Endothelial cell (in vitro differentiated cells): ENCODE results near the gene TRIM38. TPM values are rescaled to one million over a fixed set of nuclear protein-coding genes. Genes with fewer than 3 reads are reported as not detected.
"Not testable (repeated sequence)": the region's sequence is repeated elsewhere in the genome, so short reads cannot be mapped to it uniquely, and the experiment has no call there.

Experiments used
- DNase-seq: peaks from one replicate; pipeline ENCODE4 v3.0.0; 2021; ENCODE audit warnings: low spot score
- H3K27ac Mint-ChIP-seq: one replicate; pipeline ENCODE4 v1.8.0; 2021; ENCODE audit warnings: mixed read lengths, inconsistent platforms; ENCODE audit not compliant: unreplicated experiment
- H3K27me3 Mint-ChIP-seq: one replicate; pipeline ENCODE4 v1.8.0; 2021; ENCODE audit warnings: mild to moderate bottlenecking, moderate library complexity, mixed read lengths, inconsistent platforms; ENCODE audit not compliant: unreplicated experiment
- H3K36me3 Mint-ChIP-seq: one replicate; pipeline ENCODE4 v1.8.0; 2021; ENCODE audit warnings: mild to moderate bottlenecking, low read depth, mixed read lengths, inconsistent platforms; ENCODE audit not compliant: unreplicated experiment
- H3K4me1 Mint-ChIP-seq: one replicate; pipeline ENCODE4 v1.8.0; 2021; ENCODE audit warnings: mild to moderate bottlenecking, mixed read lengths, inconsistent platforms; ENCODE audit not compliant: unreplicated experiment
- H3K4me3 Mint-ChIP-seq: one replicate; pipeline ENCODE4 v1.8.0; 2021; ENCODE audit warnings: mild to moderate bottlenecking, mixed read lengths, inconsistent platforms; ENCODE audit not compliant: unreplicated experiment
- H3K9me3 Mint-ChIP-seq: one replicate; pipeline ENCODE4 v1.8.0; 2021; ENCODE audit warnings: mixed read lengths, inconsistent platforms; ENCODE audit not compliant: unreplicated experiment
- total RNA-seq: library from RNA; stranded (reverse); fragmentation: NEBNext Ultra II Directional; extraction: Animal tissue kit (Norgen Biotek cat#: 25700); gene quantifications from one replicate; pipeline ENCODE4 v1.2.1, GENCODE V29; 2021; ENCODE audit not compliant: unreplicated experiment
- TF ChIP-seq, protein P1 (sequence below): fragments of 200-600 bp; sonication (generic); IDR thresholded peaks from one replicate; pipeline ENCODE4 v1.5.0; 2021; ENCODE audit warnings: antibody characterized with exemption; ENCODE audit not compliant: unreplicated experiment

Gene TRIM38
- total RNA-seq, 1 donor from 2014 or later = 3.8 TPM

DNA sequence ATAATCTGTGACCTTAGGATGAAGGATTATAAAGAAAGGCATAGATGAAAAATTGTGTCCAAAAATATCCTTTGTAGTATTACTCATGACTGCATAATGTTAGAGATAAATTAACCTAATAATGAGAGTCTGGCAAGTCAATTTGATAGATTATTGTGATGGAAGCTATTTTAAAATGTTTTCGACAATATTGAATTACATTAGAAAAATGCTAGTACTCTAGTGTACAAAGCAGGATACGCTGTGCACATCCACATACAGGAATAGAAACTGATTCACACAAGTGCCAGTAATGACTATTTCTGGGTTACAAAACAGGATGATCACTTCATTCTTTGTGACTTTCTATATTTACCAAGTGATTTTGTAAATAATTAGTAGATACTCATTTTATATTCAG, 35.4 kb upstream of the TRIM38 start:
- H3K27me3 Mint-ChIP-seq = no peaks in the 10 kb centered on the region
- TF ChIP-seq, protein P1, sequence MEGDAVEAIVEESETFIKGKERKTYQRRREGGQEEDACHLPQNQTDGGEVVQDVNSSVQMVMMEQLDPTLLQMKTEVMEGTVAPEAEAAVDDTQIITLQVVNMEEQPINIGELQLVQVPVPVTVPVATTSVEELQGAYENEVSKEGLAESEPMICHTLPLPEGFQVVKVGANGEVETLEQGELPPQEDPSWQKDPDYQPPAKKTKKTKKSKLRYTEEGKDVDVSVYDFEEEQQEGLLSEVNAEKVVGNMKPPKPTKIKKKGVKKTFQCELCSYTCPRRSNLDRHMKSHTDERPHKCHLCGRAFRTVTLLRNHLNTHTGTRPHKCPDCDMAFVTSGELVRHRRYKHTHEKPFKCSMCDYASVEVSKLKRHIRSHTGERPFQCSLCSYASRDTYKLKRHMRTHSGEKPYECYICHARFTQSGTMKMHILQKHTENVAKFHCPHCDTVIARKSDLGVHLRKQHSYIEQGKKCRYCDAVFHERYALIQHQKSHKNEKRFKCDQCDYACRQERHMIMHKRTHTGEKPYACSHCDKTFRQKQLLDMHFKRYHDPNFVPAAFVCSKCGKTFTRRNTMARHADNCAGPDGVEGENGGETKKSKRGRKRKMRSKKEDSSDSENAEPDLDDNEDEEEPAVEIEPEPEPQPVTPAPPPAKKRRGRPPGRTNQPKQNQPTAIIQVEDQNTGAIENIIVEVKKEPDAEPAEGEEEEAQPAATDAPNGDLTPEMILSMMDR = no peak
- DNase-seq = no peak
- no peaks in the 10 kb centered on the region for H3K4me1 Mint-ChIP-seq
- H3K9me3 Mint-ChIP-seq = no peaks in the 10 kb centered on the region
- no peak overlapping the region for H3K27ac Mint-ChIP-seq
- no peaks in the 10 kb centered on the region for H3K36me3 Mint-ChIP-seq
- H3K4me3 Mint-ChIP-seq = no peak overlapping the region

DNA sequence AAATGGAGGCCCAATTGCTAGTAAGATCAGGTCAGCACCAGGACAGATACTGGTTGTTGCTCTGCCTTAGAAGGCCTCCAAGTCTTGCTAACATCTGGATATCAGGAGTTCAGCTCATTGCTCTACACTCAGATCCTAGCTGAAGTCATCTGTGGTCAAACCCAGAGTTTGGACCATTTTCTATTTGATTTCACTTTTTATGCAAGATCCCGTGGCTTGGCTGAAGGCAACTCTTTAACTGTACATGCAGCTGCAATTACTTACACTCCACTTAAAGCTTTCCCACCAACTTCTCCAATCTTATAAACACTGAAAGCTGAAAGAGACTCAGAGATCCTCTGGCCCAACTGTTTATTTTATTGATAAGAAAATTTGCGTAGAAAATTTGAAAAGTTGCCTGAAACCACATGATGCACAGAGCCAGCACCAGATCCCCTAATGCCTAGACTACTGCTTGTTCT, 34.8 kb upstream of the TRIM38 start:
- Mint-ChIP-seq H3K9me3 (no peaks in the 10 kb centered on the region), H3K36me3 (no peaks in the 10 kb centered on the region), H3K27me3 (no peaks in the 10 kb centered on the region), H3K4me1 (no peaks in the 10 kb centered on the region), H3K27ac (no peak overlapping the region), H3K4me3 (no peak overlapping the region)
- DNase-seq = no peak
- TF ChIP-seq, protein P1 = no peak

DNA sequence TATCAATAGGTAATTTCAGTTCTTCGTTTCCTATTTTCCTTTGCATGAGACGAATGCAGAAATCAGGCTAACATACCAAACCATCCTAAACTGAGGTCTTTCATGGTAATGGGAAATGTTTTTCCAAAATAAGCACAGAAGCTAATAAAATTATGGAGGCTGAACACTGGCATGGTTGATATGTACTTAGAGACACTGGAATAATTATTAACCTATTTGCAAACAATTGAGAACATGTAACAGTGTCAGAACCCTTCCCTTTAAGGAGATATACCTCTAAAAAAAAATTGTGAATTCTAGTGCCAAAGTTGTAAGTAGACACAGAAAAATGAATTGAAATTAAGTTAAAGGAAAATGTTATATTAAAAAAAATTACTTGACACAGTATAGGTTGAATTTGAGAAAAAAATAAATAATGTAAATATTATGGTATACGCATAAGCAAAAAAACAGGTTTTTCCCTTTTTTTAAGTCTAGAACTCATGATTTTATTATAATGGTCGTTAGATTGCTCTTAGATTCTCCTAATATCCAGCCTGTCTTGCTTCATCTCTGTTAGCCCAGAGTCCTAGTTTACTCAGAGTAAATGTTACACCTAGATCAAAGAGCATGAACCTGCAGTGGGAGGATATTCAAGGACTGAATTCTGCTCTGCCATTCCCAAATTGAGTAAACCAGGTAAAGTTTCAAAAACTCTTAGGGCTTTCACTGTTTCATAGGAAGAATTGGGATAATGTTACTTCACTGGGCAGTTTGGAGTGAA, 33.9 kb upstream of the TRIM38 start:
- H3K27me3 Mint-ChIP-seq = no peaks in the 10 kb centered on the region
- H3K9me3 Mint-ChIP-seq = no peaks in the 10 kb centered on the region
- no peak overlapping the region for H3K27ac Mint-ChIP-seq
- DNase-seq = no peak
- no peak overlapping the region for H3K4me3 Mint-ChIP-seq
- H3K4me1 Mint-ChIP-seq = no peaks in the 10 kb centered on the region
- TF ChIP-seq, protein P1 = no peak
- no peaks in the 10 kb centered on the region for H3K36me3 Mint-ChIP-seq

DNA sequence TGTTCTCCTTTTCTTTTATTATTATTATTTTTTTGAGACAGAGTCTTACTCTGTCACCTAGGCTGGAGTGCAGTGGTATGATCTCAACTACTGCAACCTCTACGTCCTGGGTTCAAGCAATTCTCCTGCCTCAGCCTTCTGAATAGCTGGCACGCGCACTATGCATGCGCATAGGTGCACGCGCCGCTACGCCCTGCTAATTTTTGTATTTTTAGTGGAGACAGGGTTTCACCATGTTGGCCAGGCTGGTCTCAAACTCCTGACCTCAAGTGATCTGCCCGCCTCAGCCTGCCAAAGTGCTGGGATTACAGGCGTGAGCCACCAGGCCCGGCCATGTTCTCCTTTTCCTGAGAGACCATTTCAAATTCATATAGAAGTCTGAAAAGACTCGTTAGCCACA, 32.8 kb upstream of the TRIM38 start:
- not testable (repeated sequence) for H3K36me3 Mint-ChIP-seq, H3K4me3 Mint-ChIP-seq, DNase-seq, H3K27me3 Mint-ChIP-seq, H3K4me1 Mint-ChIP-seq, H3K27ac Mint-ChIP-seq, H3K9me3 Mint-ChIP-seq

DNA sequence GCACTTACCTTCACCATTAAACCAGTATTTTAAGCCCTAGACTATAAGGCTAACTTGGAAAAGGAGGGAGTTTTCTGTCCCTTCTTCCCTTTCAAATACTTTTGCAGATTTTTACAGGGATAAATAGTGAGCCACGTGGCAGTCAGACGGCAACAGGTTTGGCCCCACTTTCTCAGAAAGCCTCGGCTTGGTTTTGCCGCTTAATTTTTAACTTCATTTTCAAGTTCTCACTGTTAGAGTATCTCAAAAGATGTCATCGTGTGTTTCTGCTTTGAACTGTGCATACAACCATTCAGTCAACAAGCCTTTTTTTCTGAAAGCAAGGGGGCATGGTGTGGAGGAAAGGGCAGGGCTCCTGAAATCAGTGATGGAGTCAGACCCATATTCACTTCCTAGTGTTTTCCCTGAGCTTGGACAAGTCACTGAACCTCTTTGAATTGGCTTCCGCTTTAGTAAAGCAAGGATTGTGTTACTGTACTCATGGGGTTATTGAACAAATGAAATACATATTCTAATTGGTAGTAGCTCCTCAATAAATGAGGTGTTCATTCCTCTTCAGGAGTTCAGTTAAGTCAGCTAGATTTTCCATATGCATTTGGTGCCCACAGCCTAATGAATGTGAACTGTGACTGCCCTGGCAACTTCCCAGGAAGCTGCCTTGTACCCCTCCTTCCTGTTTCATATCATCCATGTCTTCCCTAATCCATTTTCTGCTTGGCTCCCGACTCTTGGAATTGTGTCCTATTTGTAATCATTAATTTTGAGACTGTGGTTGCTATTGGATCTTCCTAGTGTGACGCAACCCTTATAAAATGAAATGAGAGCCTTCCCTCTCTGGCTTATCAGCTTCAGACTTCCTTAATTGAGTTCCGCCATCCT, 31.8 kb upstream of the TRIM38 start, which contains the start of gene SLC17A2:
SLC17A2 (minus strand) TSS at position 160 of the 879 bp plus-strand sequence. CDS start 4,895 bp downstream, outside the sequence.
- Mint-ChIP-seq H3K27ac (no peak within 1 kb of the TSS), H3K4me3 (no peak within 1 kb of the TSS), H3K4me1 (no peaks in the 10 kb centered on the region), H3K27me3 (no peaks in the 10 kb centered on the region), H3K9me3 (no peaks in the 10 kb centered on the region), H3K36me3 (no peaks in the 10 kb centered on the region)
- DNase-seq = no peak
- TF ChIP-seq, protein P1 = no peak
